ENCODE measurements around the gene CHML.

The CHML gene

GRCh38 chr1:241638909-241639622, 1.1 kb downstream of the CHML start:
- Histone ChIP-seq H3K4me3 (ENCODE audit: low read depth in 1 of 2, low read length in 2 of 2) (peak overlapping the region; percentile 93 to 100), H3K36me3 (ENCODE audit: insufficient read depth, low read length) (peaks cover 31% of the 10 kb centered on the region), H3K4me2 (ENCODE audit: insufficient read depth, low read length) (peak overlapping the region; percentile 94), H3K4me1 (ENCODE audit: insufficient read depth, low read length) (peaks cover 44% of the 10 kb centered on the region), H4K20me1 (ENCODE audit: insufficient read depth, low read length) (peaks cover 3% of the 10 kb centered on the region; the same call in 1 of the 2 replicates), H3K9me3 (ENCODE audit: insufficient read depth, low read length, severe bottlenecking) (no peaks in the 10 kb centered on the region), H2AFZ (ENCODE audit: low read depth, low read length) (peak overlapping the region; percentile 99), H3K27ac (ENCODE audit: low read length) (peak overlapping the region; percentile 93), H3K27me3 (ENCODE audit: insufficient read depth, low read length, poor library complexity) (no peaks in the 10 kb centered on the region), H3K9ac (ENCODE audit: low read depth, low read length) (peak overlapping the region; percentile 95), H3K79me2 (ENCODE audit: insufficient read depth, low read length) (peaks cover 51% of the 10 kb centered on the region)
- TF ChIP-seq EZH2 (IDR thresholded peaks at IDR 0.05; ENCODE audit: borderline replicate concordance, low read depth, low read length, severe bottlenecking) (no peak), CTCF (IDR thresholded peaks at IDR 0.05; ENCODE audit: borderline replicate concordance, extremely low read depth, low read length, poor library complexity, severe bottlenecking) (no peak)
- DNase-seq (no peak), ATAC-seq (ENCODE audit: insufficient read depth, low read depth) (no peak; the same call in 2 of the 3 replicates)

- H2AFZ ChIP-seq (ENCODE audit: low read depth, low read length), result peak overlapping the region; percentile 30; the same call in 1 of the 2 replicates
- peaks cover 40% of the 10 kb centered on the region for H3K36me3 ChIP-seq (ENCODE audit: insufficient read depth, low read length)
- peak overlapping the region; percentile 95 for H3K9ac ChIP-seq (ENCODE audit: low read depth, low read length)
- H3K9me3 ChIP-seq (ENCODE audit: insufficient read depth, low read length, severe bottlenecking), result no peaks in the 10 kb centered on the region
- no peak for DNase-seq
- H3K4me3 ChIP-seq (ENCODE audit: low read depth in 1 of 2, low read length in 2 of 2), result peak overlapping the region; percentile 12 to 100; a peak in 3 of 4 replicates
- H3K27me3 ChIP-seq (ENCODE audit: insufficient read depth, low read length, poor library complexity), result no peaks in the 10 kb centered on the region
- H3K79me2 ChIP-seq (ENCODE audit: insufficient read depth, low read length), result peaks cover 60% of the 10 kb centered on the region
- TF ChIP-seq CTCF (IDR thresholded peaks at IDR 0.05; ENCODE audit: borderline replicate concordance, extremely low read depth, low read length, poor library complexity, severe bottlenecking), result no peak
- no peak for TF ChIP-seq EZH2 (IDR thresholded peaks at IDR 0.05; ENCODE audit: borderline replicate concordance, low read depth, low read length, severe bottlenecking)
- peak overlapping the region; percentile 39 for H3K27ac ChIP-seq (ENCODE audit: low read length)
- H4K20me1 ChIP-seq (ENCODE audit: insufficient read depth, low read length), result peaks cover 3% of the 10 kb centered on the region; the same call in 1 of the 2 replicates
- H3K4me1 ChIP-seq (ENCODE audit: insufficient read depth, low read length), result peaks cover 44% of the 10 kb centered on the region
- ATAC-seq (ENCODE audit: insufficient read depth, low read depth), result no peak
- H3K4me2 ChIP-seq (ENCODE audit: insufficient read depth, low read length), result peak overlapping the region; percentile 94
Measured at GRCh38 chr1:241638099-241638682, 2.0 kb downstream of the CHML start.

GRCh38 chr1:241637604-241638003, 2.6 kb downstream of the CHML start:
- H4K20me1 ChIP-seq (ENCODE audit: insufficient read depth, low read length), result peaks cover 3% of the 10 kb centered on the region; the same call in 1 of the 2 replicates
- H3K4me3 ChIP-seq (ENCODE audit: low read depth in 1 of 2, low read length in 2 of 2), result peak overlapping the region in 1 of 2 experiments; percentile 100; a peak in 2 of 4 replicates
- H3K9ac ChIP-seq (ENCODE audit: low read depth, low read length), result no peak overlapping the region
- H3K4me1 ChIP-seq (ENCODE audit: insufficient read depth, low read length), result peaks cover 44% of the 10 kb centered on the region
- no peak for ATAC-seq (ENCODE audit: insufficient read depth, low read depth)
- no peaks in the 10 kb centered on the region for H3K27me3 ChIP-seq (ENCODE audit: insufficient read depth, low read length, poor library complexity)
- no peak for DNase-seq
- H3K4me2 ChIP-seq (ENCODE audit: insufficient read depth, low read length), result peak overlapping the region; percentile 94
- H3K9me3 ChIP-seq (ENCODE audit: insufficient read depth, low read length, severe bottlenecking), result no peaks in the 10 kb centered on the region
- H2AFZ ChIP-seq (ENCODE audit: low read depth, low read length), result no peak overlapping the region
- no peak for TF ChIP-seq EZH2 (IDR thresholded peaks at IDR 0.05; ENCODE audit: borderline replicate concordance, low read depth, low read length, severe bottlenecking)
- no peak for TF ChIP-seq CTCF (IDR thresholded peaks at IDR 0.05; ENCODE audit: borderline replicate concordance, extremely low read depth, low read length, poor library complexity, severe bottlenecking)
- H3K27ac ChIP-seq (ENCODE audit: low read length), result no peak overlapping the region; the same call in 1 of the 2 replicates
- peaks cover 60% of the 10 kb centered on the region for H3K79me2 ChIP-seq (ENCODE audit: insufficient read depth, low read length)
- H3K36me3 ChIP-seq (ENCODE audit: insufficient read depth, low read length), result peaks cover 41% of the 10 kb centered on the region

Measured in DND-41 (cell line).